Gastroesophageal sphincter (tissue), 4 donors: Measurements from ENCODE around the gene C5orf15. TPM values are rescaled to one million over a fixed set of nuclear protein-coding genes. Genes with fewer than 3 reads are reported as not detected.

Experiments used
- ATAC-seq: fragments of 150-250 bp; one replicate; pipeline ENCODE4 v1.9.1; 2016; ENCODE audit warnings: mild to moderate bottlenecking, moderate library complexity
- H3K27ac ChIP-seq, 4 donors: fragments of 200-600 bp; sonication (generic) in 3 of 4; 1 replicate in 3 of 4; 2 replicates in 1 of 4; pipeline ENCODE4 v1.5.1; 2016 to 2019
- H3K27me3 ChIP-seq: fragments of 200-600 bp; sonication (generic); one replicate; pipeline ENCODE4 v1.5.1; 2019
- H3K36me3 ChIP-seq, 2 donors: fragments of 200-600 bp; sonication (generic); one replicate each; pipeline ENCODE4 v1.5.1; 2019; ENCODE audit warnings: control low read depth in 1 of 2
- H3K4me1 ChIP-seq, 3 donors: fragments of 200-600 bp; sonication (generic); 1 replicate in 2 of 3; 2 replicates in 1 of 3; pipeline ENCODE4 v1.5.1; 2016 to 2019; ENCODE audit warnings: control low read depth in 2 of 3
- H3K4me3 ChIP-seq, 2 donors: fragments of 200-600 bp; sonication (generic); one replicate each; pipeline ENCODE4 v1.5.1; 2019; ENCODE audit warnings: mild to moderate bottlenecking in 1 of 2, moderate library complexity in 1 of 2
- H3K9me3 ChIP-seq, 3 donors: fragments of 200-600 bp; sonication (generic); one replicate each; pipeline ENCODE4 v1.5.1; 2017 to 2019; ENCODE audit warnings: control low read depth in 2 of 3
- CTCF ChIP-seq, 4 experiments: fragments of 200-600 bp in 2 of 4; fragments of 450-650 bp in 2 of 4; sonication (generic) in 1 of 4; IDR thresholded peaks; one replicate each; pipeline ENCODE4 v1.5.1; 2017 to 2019; ENCODE audit warnings: antibody characterized with exemption in 4 of 4, mild to moderate bottlenecking in 2 of 4, moderate library complexity in 2 of 4
- EP300 ChIP-seq: sonication (generic); formaldehyde crosslinking; IDR thresholded peaks from one replicate; pipeline ENCODE4 v1.6.1; 2017; ENCODE audit warnings: antibody characterized with exemption, mild to moderate bottlenecking
- POLR2A ChIP-seq, 2 donors: fragments of 450-650 bp; IDR thresholded peaks; one replicate each; pipeline ENCODE4 v1.6.1; 2017; ENCODE audit warnings: antibody characterized with exemption in 2 of 2, mild to moderate bottlenecking in 2 of 2, moderate library complexity in 1 of 2
- POLR2AphosphoS5 ChIP-seq: sonication (generic); formaldehyde crosslinking; IDR thresholded peaks from one replicate; pipeline ENCODE4 v1.6.1; 2017; ENCODE audit warnings: antibody characterized with exemption
- WGBS, 2 donors: methylation state at CpG; one replicate each; pipeline ENCODE4 v1.1.5; 2018; ENCODE audit warnings: low coverage in 1 of 2; 5-methylcytosine and 5-hydroxymethylcytosine counted together
- total RNA-seq, 4 donors: library from RNA; depleted of rRNA; stranded (reverse); fragments of >200 nt; gene quantifications; one replicate each; pipeline ENCODE4 v1.1.0, GENCODE V29; 2016

C5orf15 gene
- total RNA-seq, 4 donors from 2014 or later, result 22.2 to 38.0 (median 23.2) TPM

GRCh38 chr5:133994990-133995333 is 26.5 kb upstream of the C5orf15 start:
- Histone ChIP-seq H3K36me3 (peaks cover 5 to 21% of the 10 kb centered on the region in 2 donors), H3K27ac (peak overlapping the region in 3 of 4 donors; percentile 49 to 60 (median 49)), H3K9me3 (no peaks in the 10 kb centered on the region), H3K4me1 (peaks cover 6 to 89% (median 40%) of the 10 kb centered on the region in 3 donors), H3K4me3 (peak overlapping the region in 1 of 2 donors; percentile 8), H3K27me3 (no peaks in the 10 kb centered on the region)
- ATAC-seq, result no peak
- TF ChIP-seq EP300 (no peak), CTCF (IDR thresholded peaks at IDR 0.05) (no peak), POLR2A (IDR thresholded peaks at IDR 0.05) (no peak), POLR2AphosphoS5 (no peak)
- WGBS, 2 donors, result 89% methylated on average over 5 of the region's 6 CpGs; no CpG with 5 or more reads in 1 of the 2 donors

GRCh38 chr5:133994297-133994989 is 26.0 kb upstream of the C5orf15 start:
- H3K27me3 ChIP-seq, result no peaks in the 10 kb centered on the region
- H3K27ac ChIP-seq, result peak overlapping the region in 3 of 4 donors; percentile 49 to 60 (median 49)
- 26 to 59% methylated on average over 3 to 4 of the region's 9 CpGs for WGBS, 2 donors
- peaks cover 6 to 84% (median 35%) of the 10 kb centered on the region in 3 donors for H3K4me1 ChIP-seq
- peaks cover 5 to 27% of the 10 kb centered on the region in 2 donors for H3K36me3 ChIP-seq
- H3K9me3 ChIP-seq, result no peaks in the 10 kb centered on the region
- no peak for ATAC-seq
- no peak overlapping the region for H3K4me3 ChIP-seq
- TF ChIP-seq POLR2AphosphoS5, result no peak
- TF ChIP-seq CTCF (IDR thresholded peaks at IDR 0.05), result no peak
- no peak for TF ChIP-seq EP300
- TF ChIP-seq POLR2A (IDR thresholded peaks at IDR 0.05), result no peak

- TF ChIP-seq POLR2AphosphoS5 (peak; percentile 19), POLR2A (IDR thresholded peaks at IDR 0.05) (no peak)
- Histone ChIP-seq H3K4me3 (no peak overlapping the region), H3K27me3 (no peaks in the 10 kb centered on the region), H3K36me3 (peaks cover 5 to 37% of the 10 kb centered on the region in 2 donors), H3K27ac (peak overlapping the region in 2 of 4 donors; percentile 18 to 60), H3K9me3 (no peaks in the 10 kb centered on the region), H3K4me1 (peaks cover 6 to 73% (median 35%) of the 10 kb centered on the region in 3 donors)
- ATAC-seq, result no peak
- WGBS, 2 donors, result 13 to 32% methylated on average over 2 of the region's 2 CpGs
These were observed 24.9 kb upstream of the C5orf15 start for GRCh38 chr5:133993185-133993936.

- peak; percentile 44 for ATAC-seq
- WGBS, 2 donors, result 35 to 44% methylated on average over 3 to 6 of the region's 8 CpGs
- TF ChIP-seq EP300 (no peak), CTCF (IDR thresholded peaks at IDR 0.05) (no peak), POLR2A (IDR thresholded peaks at IDR 0.05) (no peak)
- peaks cover 6 to 67% (median 35%) of the 10 kb centered on the region in 3 donors for H3K4me1 ChIP-seq
- no peak overlapping the region for H3K4me3 ChIP-seq
- peak overlapping the region in 2 of 4 donors; percentile 59 to 60 for H3K27ac ChIP-seq
- no peaks in the 10 kb centered on the region for H3K27me3 ChIP-seq
- H3K36me3 ChIP-seq, result peaks cover 5 to 45% of the 10 kb centered on the region in 2 donors
- no peaks in the 10 kb centered on the region for H3K9me3 ChIP-seq
These were observed 24.2 kb upstream of the C5orf15 start for GRCh38 chr5:133992429-133993155.
